GM21423 (cell line): ENCODE data around the gene LHX3.

ENCODE experiments used
- ATAC-seq: cut with Tn5 transposase; IDR thresholded peaks from one replicate; pipeline ENCODE4 v1.9.1; 2021; ENCODE audit warnings: mild to moderate bottlenecking, moderate library complexity; ENCODE audit not compliant: unreplicated experiment

LHX3 gene

GRCh38 chr9:136209232-136209631, 4.3 kb upstream of the LHX3 start:
- no peak for ATAC-seq

GRCh38 chr9:136208675-136209074, 3.7 kb upstream of the LHX3 start:
- no peak for ATAC-seq

GRCh38 chr9:136207616-136208015, 2.7 kb upstream of the LHX3 start:
- ATAC-seq, result no peak

- ATAC-seq, result no peak
These were observed 1.8 kb upstream of the LHX3 start for GRCh38 chr9:136206602-136207275.

GRCh38 chr9:136205707-136205992, 722 bp upstream of the LHX3 start:
- no peak for ATAC-seq

- ATAC-seq, result no peak
These were observed 653 bp downstream of the LHX3 start for GRCh38 chr9:136204145-136204805.

GRCh38 chr9:136203408-136204144, 1.4 kb downstream of the LHX3 start:
- no peak for ATAC-seq

- no peak for ATAC-seq
These were observed 2.2 kb downstream of the LHX3 start for GRCh38 chr9:136202454-136203407.

GRCh38 chr9:136201609-136202453, 3.1 kb downstream of the LHX3 start:
- no peak for ATAC-seq

- no peak for ATAC-seq
These were observed 3.8 kb downstream of the LHX3 start for GRCh38 chr9:136201174-136201573.

GRCh38 chr9:136200424-136200823, 4.5 kb downstream of the LHX3 start:
- ATAC-seq, result no peak

GRCh38 chr9:136199391-136200288, 5.3 kb downstream of the LHX3 start:
- no peak for ATAC-seq

- no peak for ATAC-seq
These were observed 6.3 kb downstream of the LHX3 start for GRCh38 chr9:136198605-136199083.

- ATAC-seq, result no peak
These were observed 6.9 kb downstream of the LHX3 start for GRCh38 chr9:136197930-136198604.

GRCh38 chr9:136197084-136197875, 7.6 kb downstream of the LHX3 start:
- no peak for ATAC-seq

- no peak for ATAC-seq
These were observed 8.4 kb downstream of the LHX3 start for GRCh38 chr9:136196404-136197083.

GRCh38 chr9:136194540-136194939, 10.4 kb downstream of the LHX3 start:
- ATAC-seq, result no peak
